Measurements from ENCODE around the gene TRAIP.

The TRAIP gene

DNA sequence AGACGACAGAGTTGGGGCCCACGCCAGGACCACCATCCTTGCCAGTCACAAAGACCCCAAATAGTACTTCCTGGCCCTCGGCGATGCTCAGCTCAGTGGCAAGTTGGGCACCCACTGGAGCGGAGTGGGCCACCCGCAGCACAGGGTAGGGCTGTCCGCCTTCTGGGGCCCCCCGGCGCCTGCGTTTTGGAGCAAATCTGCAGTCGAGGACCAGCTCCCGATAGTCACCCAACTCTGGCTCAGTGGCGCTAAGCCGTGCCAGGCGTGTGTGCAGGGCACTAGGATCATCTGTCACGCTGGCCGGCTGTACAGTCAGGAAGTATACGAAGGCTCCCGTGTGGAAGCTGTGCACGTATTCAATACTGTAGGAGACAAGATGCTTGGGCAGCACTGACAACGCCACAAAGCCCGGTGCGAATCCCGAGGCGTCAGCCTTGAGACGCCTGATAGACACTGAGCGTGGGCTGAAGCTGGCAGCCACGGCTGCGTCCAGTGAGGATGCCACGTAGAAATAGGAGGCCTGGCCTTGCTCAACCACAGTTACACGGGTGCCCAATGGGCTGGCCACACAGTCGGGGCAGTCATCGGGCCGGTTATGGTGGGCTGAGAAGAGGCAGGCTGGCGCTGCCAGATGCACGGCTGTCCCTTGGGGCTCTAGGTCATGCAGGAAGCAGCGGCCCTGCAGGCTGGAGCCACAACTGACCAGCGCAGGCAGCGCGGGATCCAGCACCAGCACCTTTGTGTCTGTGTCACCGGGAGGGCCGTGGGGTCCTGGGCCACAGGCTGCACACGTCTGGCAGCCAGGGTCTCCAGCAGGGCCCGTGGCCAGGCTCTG is 46.4 kb upstream of the TRAIP start:
- no peak overlapping the region for H3K4me3 ChIP-seq (ENCODE audit: low read length in 2 of 2)
- H2BK15ac ChIP-seq (ENCODE audit: low read length): peak overlapping the region; percentile 81
- no peak overlapping the region for H4K8ac ChIP-seq (ENCODE audit: low read depth, low read length)
- H3K4me2 ChIP-seq (ENCODE audit: insufficient read depth, low read length, poor library complexity, severe bottlenecking): no peak overlapping the region
- H2BK12ac ChIP-seq (ENCODE audit: low read length): peak overlapping the region; percentile 24
- no peak overlapping the region for H2BK120ac ChIP-seq (ENCODE audit: low read depth, low read length)
- no peak overlapping the region for H2BK5ac ChIP-seq (ENCODE audit: low read length)
- H3K36me3 ChIP-seq (replicated peaks in 1 of 2; ENCODE audit: control insufficient read depth in 2 of 2, insufficient read depth in 2 of 2, low read length in 2 of 2): no peaks in the 10 kb centered on the region
- H4K91ac ChIP-seq (ENCODE audit: low read depth, low read length, poor library complexity): no peak overlapping the region
- H3K4me1 ChIP-seq (ENCODE audit: control insufficient read depth in 2 of 2, insufficient read depth in 1 of 2, low read depth in 1 of 2, low read length in 2 of 2): peaks cover 0 to 3% of the 10 kb centered on the region in 2 donors
- H3K18ac ChIP-seq (ENCODE audit: low read length): peak overlapping the region; percentile 1
- H2AK5ac ChIP-seq (ENCODE audit: low read depth, low read length): peak overlapping the region; percentile 82
- H3K4ac ChIP-seq (ENCODE audit: low read length): no peak overlapping the region
- H2AFZ ChIP-seq (ENCODE audit: low read length): peak overlapping the region; percentile 56
- H3K14ac ChIP-seq (ENCODE audit: low read length): no peak overlapping the region
- H3K27me3 ChIP-seq (ENCODE audit: control insufficient read depth in 3 of 3, insufficient read depth in 3 of 3, low read depth in 1 of 3, low read length in 3 of 3): peaks cover 0 to 2% (median 0%) of the 10 kb centered on the region in 3 experiments
- H3K79me1 ChIP-seq (ENCODE audit: low read depth, low read length): no peaks in the 10 kb centered on the region
- no peaks in the 10 kb centered on the region for H3K9me3 ChIP-seq (replicated peaks in 1 of 2; ENCODE audit: control insufficient read depth in 2 of 2, insufficient read depth in 1 of 2, low read depth in 1 of 2, low read length in 2 of 2)
- no CpG with 5 or more reads among the region's 44 CpGs for WGBS, 2 donors (ENCODE audit: extremely low coverage in 2 of 2, insufficient read length in 2 of 2, insufficient replicate concordance in 1 of 2)
- H3K9ac ChIP-seq (ENCODE audit: low read depth, low read length, poor library complexity): no peak overlapping the region
- no peak overlapping the region for H3K27ac ChIP-seq (replicated peaks; ENCODE audit: low read length)
- no peak for DNase-seq (ENCODE audit: low spot score)
- peak overlapping the region; percentile 26 for H3K23ac ChIP-seq (ENCODE audit: low read depth, low read length, poor library complexity)

DNA sequence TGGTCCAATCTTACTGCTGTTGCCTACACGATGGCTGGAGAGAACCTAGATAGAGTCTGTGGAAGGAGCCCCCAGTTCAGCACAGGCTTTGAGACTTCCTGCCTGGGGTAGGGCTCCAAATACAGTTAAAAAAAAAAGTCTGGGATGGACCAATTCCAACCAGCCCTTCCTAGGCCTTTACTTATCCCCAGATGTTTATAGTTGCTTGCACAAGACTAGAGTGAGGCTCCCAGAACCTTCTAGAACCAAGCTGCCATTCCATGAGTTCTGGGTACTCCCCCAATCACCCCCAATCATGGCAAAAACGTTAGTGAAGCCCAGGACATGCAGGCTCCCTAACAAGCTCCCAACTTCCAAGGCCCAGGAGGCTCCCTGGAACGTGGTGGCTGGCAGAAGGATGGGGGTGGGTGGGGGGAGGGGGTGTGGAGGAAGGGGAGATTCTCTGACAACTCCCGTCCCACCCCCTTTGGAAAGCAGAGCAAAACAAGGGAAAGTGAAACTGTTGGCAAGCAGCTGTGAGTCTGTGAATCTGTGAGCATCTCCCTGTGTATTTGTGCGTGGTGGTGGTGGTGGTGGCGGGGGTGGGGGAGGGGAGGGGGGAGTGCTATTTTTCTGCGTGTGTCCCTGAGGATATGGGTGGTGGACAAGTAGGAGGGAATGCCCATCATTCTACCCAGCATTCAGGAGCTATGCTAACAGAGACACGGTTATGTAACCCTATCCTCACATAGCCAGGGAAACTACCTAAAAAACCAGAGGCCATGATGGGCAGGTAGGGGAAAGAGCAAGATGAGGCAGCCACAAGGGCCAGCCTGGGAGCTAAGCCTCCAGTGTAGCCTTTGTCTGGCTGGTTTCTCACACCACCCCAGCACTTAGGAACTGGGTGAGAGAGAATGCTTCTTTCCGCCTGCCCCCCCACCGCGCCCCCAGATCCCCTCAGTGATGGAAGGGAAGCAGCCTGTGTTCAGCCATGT is 45.3 kb upstream of the TRAIP start:
- H3K79me1 ChIP-seq (ENCODE audit: low read depth, low read length): no peaks in the 10 kb centered on the region
- peak overlapping the region; percentile 67 for H2AFZ ChIP-seq (ENCODE audit: low read length)
- no peak overlapping the region for H2BK5ac ChIP-seq (ENCODE audit: low read length)
- no peak overlapping the region for H4K8ac ChIP-seq (ENCODE audit: low read depth, low read length)
- whole genome bisulfite sequencing, 2 donors (ENCODE audit: extremely low coverage in 2 of 2, insufficient read length in 2 of 2, insufficient replicate concordance in 1 of 2): no CpG with 5 or more reads among the region's 11 CpGs
- no peak overlapping the region for H3K9ac ChIP-seq (ENCODE audit: low read depth, low read length, poor library complexity)
- peak overlapping the region; percentile 66 for H2AK5ac ChIP-seq (ENCODE audit: low read depth, low read length)
- H3K4me2 ChIP-seq (ENCODE audit: insufficient read depth, low read length, poor library complexity, severe bottlenecking): no peak overlapping the region
- H3K14ac ChIP-seq (ENCODE audit: low read length): no peak overlapping the region
- no peak overlapping the region for H3K23ac ChIP-seq (ENCODE audit: low read depth, low read length, poor library complexity)
- H3K36me3 ChIP-seq (replicated peaks in 1 of 2; ENCODE audit: control insufficient read depth in 2 of 2, insufficient read depth in 2 of 2, low read length in 2 of 2): no peaks in the 10 kb centered on the region
- no peak overlapping the region for H3K4ac ChIP-seq (ENCODE audit: low read length)
- H2BK120ac ChIP-seq (ENCODE audit: low read depth, low read length): no peak overlapping the region
- H2BK15ac ChIP-seq (ENCODE audit: low read length): no peak overlapping the region
- no peak overlapping the region for H4K91ac ChIP-seq (ENCODE audit: low read depth, low read length, poor library complexity)
- H3K27ac ChIP-seq (replicated peaks; ENCODE audit: low read length): no peak overlapping the region
- no peak overlapping the region for H3K4me3 ChIP-seq (ENCODE audit: low read length in 2 of 2)
- no peak overlapping the region for H2BK12ac ChIP-seq (ENCODE audit: low read length)
- H3K9me3 ChIP-seq (replicated peaks in 1 of 2; ENCODE audit: control insufficient read depth in 2 of 2, insufficient read depth in 1 of 2, low read depth in 1 of 2, low read length in 2 of 2): no peaks in the 10 kb centered on the region
- peaks cover 0 to 2% (median 0%) of the 10 kb centered on the region in 3 experiments for H3K27me3 ChIP-seq (ENCODE audit: control insufficient read depth in 3 of 3, insufficient read depth in 3 of 3, low read depth in 1 of 3, low read length in 3 of 3)
- H3K18ac ChIP-seq (ENCODE audit: low read length): no peak overlapping the region
- H3K4me1 ChIP-seq (ENCODE audit: control insufficient read depth in 2 of 2, insufficient read depth in 1 of 2, low read depth in 1 of 2, low read length in 2 of 2): peaks cover 0 to 3% of the 10 kb centered on the region in 2 donors
- DNase-seq (ENCODE audit: low spot score): no peak

- Histone ChIP-seq H2BK12ac (ENCODE audit: low read length) (peak overlapping the region; percentile 46), H3K79me1 (ENCODE audit: low read depth, low read length) (no peaks in the 10 kb centered on the region), H3K23ac (ENCODE audit: low read depth, low read length, poor library complexity) (no peak overlapping the region), H2BK120ac (ENCODE audit: low read depth, low read length) (no peak overlapping the region), H3K4me1 (ENCODE audit: control insufficient read depth in 2 of 2, insufficient read depth in 1 of 2, low read depth in 1 of 2, low read length in 2 of 2) (peaks cover 0 to 3% of the 10 kb centered on the region in 2 donors), H3K27ac (replicated peaks; ENCODE audit: low read length) (no peak overlapping the region), H3K18ac (ENCODE audit: low read length) (no peak overlapping the region), H4K91ac (ENCODE audit: low read depth, low read length, poor library complexity) (no peak overlapping the region), H3K36me3 (replicated peaks in 1 of 2; ENCODE audit: control insufficient read depth in 2 of 2, insufficient read depth in 2 of 2, low read length in 2 of 2) (no peaks in the 10 kb centered on the region), H3K4ac (ENCODE audit: low read length) (no peak overlapping the region), H3K27me3 (ENCODE audit: control insufficient read depth in 3 of 3, insufficient read depth in 3 of 3, low read depth in 1 of 3, low read length in 3 of 3) (peaks cover 0 to 2% (median 0%) of the 10 kb centered on the region in 3 experiments), H3K9me3 (replicated peaks in 1 of 2; ENCODE audit: control insufficient read depth in 2 of 2, insufficient read depth in 1 of 2, low read depth in 1 of 2, low read length in 2 of 2) (no peaks in the 10 kb centered on the region), H2AK5ac (ENCODE audit: low read depth, low read length) (peak overlapping the region; percentile 65), H2BK5ac (ENCODE audit: low read length) (peak overlapping the region; percentile 63), H3K14ac (ENCODE audit: low read length) (no peak overlapping the region), H3K4me2 (ENCODE audit: insufficient read depth, low read length, poor library complexity, severe bottlenecking) (no peak overlapping the region), H3K4me3 (ENCODE audit: low read length in 2 of 2) (no peak overlapping the region), H4K8ac (ENCODE audit: low read depth, low read length) (no peak overlapping the region), H2BK15ac (ENCODE audit: low read length) (peak overlapping the region; percentile 27), H3K9ac (ENCODE audit: low read depth, low read length, poor library complexity) (no peak overlapping the region), H2AFZ (ENCODE audit: low read length) (peak overlapping the region; percentile 67)
- WGBS, 2 donors (ENCODE audit: extremely low coverage in 2 of 2, insufficient read length in 2 of 2, insufficient replicate concordance in 1 of 2): no CpG with 5 or more reads among the region's 8 CpGs
- no peak for DNase-seq (ENCODE audit: low spot score)
Measured at GRCh38 chr3:49900491-49901153, 44.3 kb upstream of the TRAIP start.

Measured in neuronal stem cell (in vitro differentiated cells).